SK-N-SH treated with all-trans-retinoic acid at 6 μM for 48 hours (cell line): ENCODE results near the gene SLC35D3.

Source experiments
- ATAC-seq: fragments of 200-7000 bp; cut with Tn5 transposase; 3 replicates; pipeline ENCODE4 v1.9.1; 2020; ENCODE audit warnings: mild to moderate bottlenecking, moderate library complexity
- ARNTL ChIP-seq: fragments of 450-650 bp; formaldehyde crosslinking; IDR thresholded peaks from 2 replicates; pipeline ENCODE4 v1.5.0; 2020; ENCODE audit warnings: low read depth, mild to moderate bottlenecking, moderate library complexity, borderline replicate concordance
- BACH2 ChIP-seq: fragments of 250-450 bp; sonication (Bioruptor Pico); IDR thresholded peaks from 2 replicates; pipeline ENCODE4 v1.9.0; 2021; ENCODE audit warnings: mild to moderate bottlenecking, borderline replicate concordance
- CSDC2 ChIP-seq: fragments of 250-450 bp; sonication (Bioruptor Pico); IDR thresholded peaks from 2 replicates; pipeline ENCODE4 v1.5.0; 2020; ENCODE audit warnings: mild to moderate bottlenecking, moderate library complexity
- ESRRG ChIP-seq: fragments of 250-450 bp; sonication (Bioruptor Pico); IDR thresholded peaks from 2 replicates; pipeline ENCODE4 v1.6.1; 2021; ENCODE audit warnings: mild to moderate bottlenecking
- GLIS3 ChIP-seq: fragments of 250-450 bp; sonication (Bioruptor Pico); IDR thresholded peaks from 2 replicates; pipeline ENCODE4 v1.5.0; 2020; ENCODE audit warnings: mild to moderate bottlenecking, moderate library complexity
- ISL1 ChIP-seq: fragments of 250-450 bp; sonication (Bioruptor Pico); IDR thresholded peaks from 2 replicates; pipeline ENCODE4 v2.1.2; 2022; ENCODE audit warnings: mild to moderate bottlenecking, moderate library complexity
- PPARA ChIP-seq: fragments of 250-450 bp; sonication (Bioruptor Pico); IDR thresholded peaks from 2 replicates; pipeline ENCODE4 v1.5.0; 2020; ENCODE audit warnings: mild to moderate bottlenecking, borderline replicate concordance
- TCF4 ChIP-seq: fragments of 250-450 bp; sonication (Bioruptor Pico); IDR thresholded peaks from 2 replicates; pipeline ENCODE4 v1.8.0; 2021; ENCODE audit warnings: mild to moderate bottlenecking, moderate library complexity, borderline replicate concordance
- TOX ChIP-seq: fragments of 250-450 bp; sonication (Bioruptor Pico); IDR thresholded peaks from 2 replicates; pipeline ENCODE4 v1.8.0; 2021; ENCODE audit warnings: mild to moderate bottlenecking, moderate library complexity, borderline replicate concordance
- ZC3H10 ChIP-seq: fragments of 250-450 bp; sonication (Bioruptor Pico); IDR thresholded peaks from 2 replicates; pipeline ENCODE4 v1.5.1; 2021; ENCODE audit warnings: mild to moderate bottlenecking, moderate library complexity
- ZFP3 ChIP-seq: fragments of 250-450 bp; sonication (Bioruptor Pico); IDR thresholded peaks from 2 replicates; pipeline ENCODE4 v1.5.0; 2020; ENCODE audit warnings: mild to moderate bottlenecking, moderate library complexity
- ZFP30 ChIP-seq: fragments of 450-650 bp; formaldehyde crosslinking; IDR thresholded peaks from 2 replicates; pipeline ENCODE4 v1.5.0; 2022; ENCODE audit warnings: mild to moderate bottlenecking, moderate library complexity
- ZNF565 ChIP-seq: fragments of 450-650 bp; formaldehyde crosslinking; conservative IDR thresholded peaks from 2 replicates; pipeline ENCODE4 v1.5.0; 2020; ENCODE audit warnings: low read depth, mild to moderate bottlenecking, moderate library complexity
- ZNF70 ChIP-seq: fragments of 450-650 bp; formaldehyde crosslinking; IDR thresholded peaks from 2 replicates; pipeline ENCODE4 v1.5.0; 2020; ENCODE audit warnings: mild to moderate bottlenecking, moderate library complexity
- ZNF8 ChIP-seq: fragments of 450-650 bp; formaldehyde crosslinking; IDR thresholded peaks from 2 replicates; pipeline ENCODE4 v1.5.0; 2020; ENCODE audit warnings: mild to moderate bottlenecking, moderate library complexity
- TF ChIP-seq, protein P1 (sequence below): fragments of 250-450 bp; sonication (Bioruptor Pico); IDR thresholded peaks from 2 replicates; pipeline ENCODE4 v1.8.0; 2020; ENCODE audit warnings: mild to moderate bottlenecking, moderate library complexity, borderline replicate concordance
- TF ChIP-seq, protein P2 (sequence below): fragments of 250-450 bp; sonication (Bioruptor Pico); IDR thresholded peaks from 2 replicates; pipeline ENCODE4 v1.8.0; 2021; ENCODE audit warnings: low read depth, mild to moderate bottlenecking, moderate library complexity, borderline replicate concordance
- TF ChIP-seq, protein P3 (sequence below): fragments of 250-450 bp; sonication (Bioruptor Pico); IDR thresholded peaks from 2 replicates; pipeline ENCODE4 v1.5.1; 2021; ENCODE audit warnings: mild to moderate bottlenecking, moderate library complexity
- TF ChIP-seq, protein P4 (sequence below): fragments of 250-450 bp; sonication (Bioruptor Pico); IDR thresholded peaks from 2 replicates; pipeline ENCODE4 v1.5.0; 2020; ENCODE audit warnings: mild to moderate bottlenecking, moderate library complexity

Gene SLC35D3

DNA sequence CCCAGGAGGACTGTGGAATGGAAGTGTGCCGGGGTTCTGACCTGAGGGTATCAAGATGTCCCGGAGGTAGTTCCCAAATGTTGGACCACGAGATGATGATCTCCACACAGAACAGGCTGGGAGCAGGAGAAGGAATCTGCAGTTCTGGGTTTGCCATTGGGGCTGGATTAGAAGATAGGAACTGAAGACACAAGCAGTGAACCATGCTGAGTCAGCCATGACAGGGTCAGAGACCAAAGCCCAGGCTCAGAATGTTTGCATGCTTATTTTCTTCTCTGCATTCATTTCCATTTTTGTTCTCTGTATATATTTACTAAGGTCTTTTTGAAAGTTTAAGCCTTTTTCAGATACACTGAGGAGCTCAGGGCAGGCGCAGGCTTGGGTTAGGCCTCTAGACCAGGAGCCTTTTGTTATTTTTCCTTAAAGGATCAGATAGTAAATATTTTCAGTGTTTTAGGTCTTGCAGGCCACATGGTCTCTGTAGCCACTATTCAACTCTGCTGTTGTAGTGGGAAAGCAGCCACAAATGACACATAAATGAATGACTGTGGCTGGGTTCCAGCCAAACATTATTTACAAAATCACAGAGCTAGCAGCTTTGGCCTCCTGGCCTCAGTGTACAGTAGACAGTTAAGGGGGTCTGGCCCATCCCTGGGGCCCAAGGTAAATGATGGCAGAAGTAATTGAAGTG, 28.5 kb downstream of the SLC35D3 start:
- no peak for ATAC-seq
- TF ChIP-seq ZC3H10 (CRISPR knock-in tag) (no peak), ZFP30 (no peak), ARNTL (CRISPR knock-in tag) (no peak), GLIS3 (CRISPR knock-in tag) (no peak), PPARA (no peak), CSDC2 (no peak), ISL1 (no peak), ZNF565 (CRISPR knock-in tag) (no peak), BACH2 (CRISPR knock-in tag) (no peak), ESRRG (CRISPR knock-in tag) (no peak), TOX (no peak)
- TF ChIP-seq, protein P1, sequence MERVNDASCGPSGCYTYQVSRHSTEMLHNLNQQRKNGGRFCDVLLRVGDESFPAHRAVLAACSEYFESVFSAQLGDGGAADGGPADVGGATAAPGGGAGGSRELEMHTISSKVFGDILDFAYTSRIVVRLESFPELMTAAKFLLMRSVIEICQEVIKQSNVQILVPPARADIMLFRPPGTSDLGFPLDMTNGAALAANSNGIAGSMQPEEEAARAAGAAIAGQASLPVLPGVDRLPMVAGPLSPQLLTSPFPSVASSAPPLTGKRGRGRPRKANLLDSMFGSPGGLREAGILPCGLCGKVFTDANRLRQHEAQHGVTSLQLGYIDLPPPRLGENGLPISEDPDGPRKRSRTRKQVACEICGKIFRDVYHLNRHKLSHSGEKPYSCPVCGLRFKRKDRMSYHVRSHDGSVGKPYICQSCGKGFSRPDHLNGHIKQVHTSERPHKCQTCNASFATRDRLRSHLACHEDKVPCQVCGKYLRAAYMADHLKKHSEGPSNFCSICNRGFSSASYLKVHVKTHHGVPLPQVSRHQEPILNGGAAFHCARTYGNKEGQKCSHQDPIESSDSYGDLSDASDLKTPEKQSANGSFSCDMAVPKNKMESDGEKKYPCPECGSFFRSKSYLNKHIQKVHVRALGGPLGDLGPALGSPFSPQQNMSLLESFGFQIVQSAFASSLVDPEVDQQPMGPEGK (CRISPR knock-in tag), result no peak

DNA sequence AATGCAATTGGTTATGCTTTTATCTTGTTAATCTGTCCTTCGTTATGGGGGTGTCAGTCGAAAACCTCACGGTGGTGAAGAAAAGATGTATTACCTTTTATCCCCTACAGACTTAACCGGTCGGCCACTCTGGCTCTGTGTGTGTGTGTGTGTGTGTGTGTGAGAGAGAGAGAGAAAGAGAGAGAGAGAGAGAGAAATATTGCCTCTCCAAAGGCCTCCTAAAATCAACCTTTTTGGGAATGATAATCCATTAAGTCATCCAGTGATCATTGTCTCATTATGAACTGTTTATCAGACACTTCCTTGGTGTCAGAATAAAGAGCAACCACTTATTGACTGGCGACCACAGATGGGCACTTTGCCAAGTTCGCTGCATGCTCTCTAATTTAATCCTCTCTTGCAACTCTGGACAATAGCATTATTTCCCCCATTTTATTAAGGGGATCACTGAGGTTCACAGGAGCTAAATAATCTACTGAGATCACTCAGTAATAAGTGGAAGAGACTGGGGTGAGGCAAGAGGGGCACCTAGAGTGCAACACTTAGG, 30.7 kb downstream of the SLC35D3 start:
- TF ChIP-seq, protein P2, sequence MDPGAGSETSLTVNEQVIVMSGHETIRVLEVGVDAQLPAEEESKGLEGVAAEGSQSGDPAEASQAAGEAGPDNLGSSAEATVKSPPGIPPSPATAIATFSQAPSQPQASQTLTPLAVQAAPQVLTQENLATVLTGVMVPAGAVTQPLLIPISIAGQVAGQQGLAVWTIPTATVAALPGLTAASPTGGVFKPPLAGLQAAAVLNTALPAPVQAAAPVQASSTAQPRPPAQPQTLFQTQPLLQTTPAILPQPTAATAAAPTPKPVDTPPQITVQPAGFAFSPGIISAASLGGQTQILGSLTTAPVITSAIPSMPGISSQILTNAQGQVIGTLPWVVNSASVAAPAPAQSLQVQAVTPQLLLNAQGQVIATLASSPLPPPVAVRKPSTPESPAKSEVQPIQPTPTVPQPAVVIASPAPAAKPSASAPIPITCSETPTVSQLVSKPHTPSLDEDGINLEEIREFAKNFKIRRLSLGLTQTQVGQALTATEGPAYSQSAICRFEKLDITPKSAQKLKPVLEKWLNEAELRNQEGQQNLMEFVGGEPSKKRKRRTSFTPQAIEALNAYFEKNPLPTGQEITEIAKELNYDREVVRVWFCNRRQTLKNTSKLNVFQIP (CRISPR knock-in tag), result no peak
- TF ChIP-seq PPARA (no peak), ZFP3 (CRISPR knock-in tag) (no peak), TCF4 (no peak), CSDC2 (no peak), BACH2 (CRISPR knock-in tag) (no peak)
- TF ChIP-seq, protein P3, sequence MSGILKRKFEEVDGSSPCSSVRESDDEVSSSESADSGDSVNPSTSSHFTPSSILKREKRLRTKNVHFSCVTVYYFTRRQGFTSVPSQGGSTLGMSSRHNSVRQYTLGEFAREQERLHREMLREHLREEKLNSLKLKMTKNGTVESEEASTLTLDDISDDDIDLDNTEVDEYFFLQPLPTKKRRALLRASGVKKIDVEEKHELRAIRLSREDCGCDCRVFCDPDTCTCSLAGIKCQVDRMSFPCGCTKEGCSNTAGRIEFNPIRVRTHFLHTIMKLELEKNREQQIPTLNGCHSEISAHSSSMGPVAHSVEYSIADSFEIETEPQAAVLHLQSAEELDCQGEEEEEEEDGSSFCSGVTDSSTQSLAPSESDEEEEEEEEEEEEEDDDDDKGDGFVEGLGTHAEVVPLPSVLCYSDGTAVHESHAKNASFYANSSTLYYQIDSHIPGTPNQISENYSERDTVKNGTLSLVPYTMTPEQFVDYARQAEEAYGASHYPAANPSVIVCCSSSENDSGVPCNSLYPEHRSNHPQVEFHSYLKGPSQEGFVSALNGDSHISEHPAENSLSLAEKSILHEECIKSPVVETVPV (CRISPR knock-in tag), result no peak
- TF ChIP-seq, protein P4, sequence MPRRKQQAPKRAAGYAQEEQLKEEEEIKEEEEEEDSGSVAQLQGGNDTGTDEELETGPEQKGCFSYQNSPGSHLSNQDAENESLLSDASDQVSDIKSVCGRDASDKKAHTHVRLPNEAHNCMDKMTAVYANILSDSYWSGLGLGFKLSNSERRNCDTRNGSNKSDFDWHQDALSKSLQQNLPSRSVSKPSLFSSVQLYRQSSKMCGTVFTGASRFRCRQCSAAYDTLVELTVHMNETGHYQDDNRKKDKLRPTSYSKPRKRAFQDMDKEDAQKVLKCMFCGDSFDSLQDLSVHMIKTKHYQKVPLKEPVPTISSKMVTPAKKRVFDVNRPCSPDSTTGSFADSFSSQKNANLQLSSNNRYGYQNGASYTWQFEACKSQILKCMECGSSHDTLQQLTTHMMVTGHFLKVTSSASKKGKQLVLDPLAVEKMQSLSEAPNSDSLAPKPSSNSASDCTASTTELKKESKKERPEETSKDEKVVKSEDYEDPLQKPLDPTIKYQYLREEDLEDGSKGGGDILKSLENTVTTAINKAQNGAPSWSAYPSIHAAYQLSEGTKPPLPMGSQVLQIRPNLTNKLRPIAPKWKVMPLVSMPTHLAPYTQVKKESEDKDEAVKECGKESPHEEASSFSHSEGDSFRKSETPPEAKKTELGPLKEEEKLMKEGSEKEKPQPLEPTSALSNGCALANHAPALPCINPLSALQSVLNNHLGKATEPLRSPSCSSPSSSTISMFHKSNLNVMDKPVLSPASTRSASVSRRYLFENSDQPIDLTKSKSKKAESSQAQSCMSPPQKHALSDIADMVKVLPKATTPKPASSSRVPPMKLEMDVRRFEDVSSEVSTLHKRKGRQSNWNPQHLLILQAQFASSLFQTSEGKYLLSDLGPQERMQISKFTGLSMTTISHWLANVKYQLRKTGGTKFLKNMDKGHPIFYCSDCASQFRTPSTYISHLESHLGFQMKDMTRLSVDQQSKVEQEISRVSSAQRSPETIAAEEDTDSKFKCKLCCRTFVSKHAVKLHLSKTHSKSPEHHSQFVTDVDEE, result no peak
- no peak for ATAC-seq

DNA sequence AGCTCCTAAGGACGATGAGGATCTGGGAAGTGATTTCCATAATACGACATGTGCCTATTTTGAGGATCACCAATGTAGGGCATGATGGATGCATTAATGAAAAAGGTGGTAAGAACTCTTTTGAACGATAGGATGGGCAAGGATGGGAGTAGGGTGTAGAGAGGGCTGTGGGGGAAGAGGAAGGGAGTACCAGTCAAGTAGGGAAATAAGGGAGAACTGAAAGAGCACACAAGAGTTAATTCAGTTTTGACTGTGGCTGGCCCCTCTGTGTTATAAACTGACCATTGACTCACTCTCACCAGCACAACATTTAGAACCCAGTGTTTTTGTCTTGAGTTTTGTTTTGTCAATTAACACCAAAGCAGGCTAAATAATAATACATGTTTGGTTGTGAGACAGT, 33.0 kb downstream of the SLC35D3 start:
- no peak for ATAC-seq
- TF ChIP-seq ARNTL (CRISPR knock-in tag), result no peak

DNA sequence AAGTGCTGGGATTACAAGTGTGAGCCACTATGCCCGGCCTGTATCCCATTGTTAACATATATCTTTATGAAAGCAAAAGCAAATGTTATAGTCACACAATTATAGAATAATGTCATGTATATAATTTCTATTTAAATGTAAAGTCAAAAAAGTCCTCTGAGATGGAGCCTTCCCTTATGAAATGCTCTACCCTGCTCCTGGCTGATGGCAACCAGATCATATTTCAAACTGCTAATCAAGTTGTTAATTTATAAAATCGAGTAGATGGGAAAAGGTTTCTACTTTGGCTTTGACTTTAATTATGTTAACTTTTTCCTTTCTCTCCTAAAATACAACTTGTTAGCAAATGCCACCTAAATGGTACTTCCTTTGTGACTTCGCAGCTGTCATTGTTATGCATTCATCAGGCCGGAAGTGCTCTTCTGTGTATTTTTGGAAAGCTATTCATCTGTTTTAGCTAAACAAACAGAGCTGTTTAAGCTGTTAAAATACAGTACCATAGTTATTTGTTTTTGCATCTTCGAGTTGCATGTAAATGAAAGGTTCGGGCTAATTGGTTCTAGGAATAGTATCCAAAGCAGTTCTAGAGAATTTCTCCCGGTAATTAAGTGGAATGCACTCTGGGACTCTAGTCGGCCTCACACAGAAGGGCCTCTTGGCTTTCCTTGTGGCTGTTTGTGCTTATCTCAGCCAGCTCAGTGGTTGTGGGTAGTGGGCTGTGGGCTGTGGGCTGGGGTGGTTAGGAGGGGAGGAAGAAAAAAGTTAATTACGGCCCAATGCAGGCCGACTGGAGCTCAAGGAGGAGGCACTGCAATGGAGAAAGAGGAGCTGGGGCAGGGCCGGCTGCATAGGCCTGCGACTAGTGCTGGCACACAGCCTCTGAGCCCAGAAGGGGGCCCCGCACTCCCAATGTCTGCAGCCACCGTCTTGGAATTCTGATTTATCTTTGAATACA, 34.8 kb downstream of the SLC35D3 start:
- TF ChIP-seq PPARA, result no peak
- TF ChIP-seq ZNF70, result no peak
- TF ChIP-seq ARNTL (CRISPR knock-in tag), result no peak
- no peak for TF ChIP-seq ZNF565 (CRISPR knock-in tag)
- TF ChIP-seq, protein P3 (CRISPR knock-in tag), result no peak
- no peak for TF ChIP-seq ZNF8 (CRISPR knock-in tag)
- TF ChIP-seq CSDC2, result no peak
- no peak for ATAC-seq
